BJ (cell line): Measurements from ENCODE around the gene B3GLCT. TPM values are rescaled to one million over a fixed set of nuclear protein-coding genes. Genes with fewer than 3 reads are reported as not detected.

ENCODE experiments used
- CTCF ChIA-PET: fragments of 350-600 bp; formaldehyde crosslinking; extraction: SDS; loops from one replicate; lab custom pipeline; 2021; ENCODE audit warnings: antibody characterized with exemption, inconsistent platforms; lab: Yijun Ruan, JAX
- POLR2A ChIA-PET: fragments of 300-600 bp; sonication (Branson Sonifier 250); formaldehyde crosslinking; extraction: SDS; loops from one replicate; lab custom pipeline; 2021; ENCODE audit warnings: antibody characterized with exemption; lab: Charles Lee
- DNase-seq: peaks from one replicate; pipeline ENCODE4 v3.0.0-alpha.2; 2011; ENCODE audit warnings: low read depth
- H3K27me3 ChIP-seq: 2 replicates; pipeline ENCODE4 v1.6.0; 2011; ENCODE audit warnings: low read length; ENCODE audit not compliant: control insufficient read depth, insufficient read depth
- H3K36me3 ChIP-seq: 2 replicates; pipeline ENCODE4 v1.5.1; 2011; ENCODE audit warnings: low read length; ENCODE audit not compliant: control insufficient read depth, insufficient read depth
- H3K4me3 ChIP-seq: 2 replicates; pipeline ENCODE4 v1.5.1; 2011; ENCODE audit warnings: low read depth, mild to moderate bottlenecking, control low read depth, low read length
- CTCF ChIP-seq: IDR thresholded peaks from 2 replicates; pipeline ENCODE4 v1.5.1; 2011; ENCODE audit warnings: low read depth, mild to moderate bottlenecking, control low read depth, inconsistent platforms, low read length, moderate library complexity; ENCODE audit not compliant: insufficient read depth
- polyA plus RNA-seq: library from polyadenylated mRNA; depleted of rRNA; stranded (reverse); fragments of >200 nt; gene quantifications from 2 replicates; pipeline ENCODE4 v1.2.3, GENCODE V29; 2011

B3GLCT gene
- polyA plus RNA-seq, 1 experiment, result 3.3 TPM

DNA sequence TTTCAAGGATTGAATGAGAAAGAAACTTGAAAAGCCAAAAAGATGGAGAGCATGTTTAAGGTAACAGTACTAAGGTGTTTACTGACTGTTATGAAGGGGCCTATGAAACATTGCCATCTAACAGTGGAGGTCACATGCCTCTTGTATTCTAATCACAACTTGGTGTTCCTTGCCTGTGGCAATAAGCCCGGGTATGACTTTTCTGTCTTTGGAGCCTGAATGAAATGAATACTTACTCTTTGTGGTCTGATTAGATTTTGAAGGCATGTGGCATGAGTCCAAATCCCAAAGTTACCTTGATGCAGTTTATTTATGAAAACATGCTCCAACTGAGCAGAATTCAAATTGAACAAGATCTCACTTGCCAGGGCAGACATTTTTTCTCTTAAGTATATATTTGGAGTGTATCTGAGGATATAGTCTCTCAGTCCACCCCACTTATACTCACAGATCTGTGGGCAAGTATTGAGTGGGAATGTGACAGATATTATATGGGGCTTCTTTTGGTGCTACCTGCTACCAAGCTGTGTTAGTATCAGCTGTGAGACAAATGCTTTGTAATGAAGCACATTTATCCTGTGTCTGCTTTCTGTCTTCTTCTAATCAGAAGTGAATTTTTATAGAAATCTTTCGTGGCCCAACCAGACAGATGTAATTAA is 67.5 kb downstream of the B3GLCT start:
- ChIA-PET POLR2A (no interaction called here), CTCF (no interaction called here)
- H3K27me3 ChIP-seq, result no peaks in the 10 kb centered on the region
- no peak overlapping the region for H3K4me3 ChIP-seq
- no peak for TF ChIP-seq CTCF
- no peaks in the 10 kb centered on the region for H3K36me3 ChIP-seq
- DNase-seq, result no peak

GRCh38 chr13:31274390-31274789 is 74.6 kb downstream of the B3GLCT start:
- ChIA-PET POLR2A (no interaction called here), CTCF (no interaction called here)
- no peak for DNase-seq
- Histone ChIP-seq H3K36me3 (no peaks in the 10 kb centered on the region), H3K4me3 (no peak overlapping the region), H3K27me3 (no peaks in the 10 kb centered on the region)
- no peak for TF ChIP-seq CTCF

GRCh38 chr13:31276421-31276820 is 76.6 kb downstream of the B3GLCT start:
- POLR2A ChIA-PET, result no interaction called here
- CTCF ChIA-PET, result no interaction called here
- TF ChIP-seq CTCF, result no peak
- Histone ChIP-seq H3K27me3 (no peaks in the 10 kb centered on the region), H3K36me3 (no peaks in the 10 kb centered on the region), H3K4me3 (no peak overlapping the region)
- DNase-seq, result no peak

GRCh38 chr13:31278869-31279268 is 79.1 kb downstream of the B3GLCT start:
- CTCF ChIA-PET, result no interaction called here
- no peaks in the 10 kb centered on the region for H3K36me3 ChIP-seq
- no peak for DNase-seq

More at GRCh38 chr13:31278869-31279268, 79.1 kb downstream of the B3GLCT start:
- no peak for TF ChIP-seq CTCF
- POLR2A ChIA-PET, result no interaction called here
- no peaks in the 10 kb centered on the region for H3K27me3 ChIP-seq
- no peak overlapping the region for H3K4me3 ChIP-seq
